ENCODE data around the gene APBA1.

APBA1 gene

GRCh38 chr9:69571032-69571431 lies 101.1 kb downstream of the APBA1 start:
- TF ChIP-seq REST (IDR thresholded peaks at IDR 0.05; ENCODE audit: insufficient read depth in 1 of 2, low read depth in 2 of 2, low read length in 2 of 2) (no peak), FOXP2 (optimal IDR thresholded peaks at IDR 0.05; ENCODE audit: borderline replicate concordance, extremely low read depth, extremely low read length, insufficient read depth) (no peak), POLR2AphosphoS5 (IDR thresholded peaks at IDR 0.05; ENCODE audit: low read depth, low read length) (no peak), TAF1 (IDR thresholded peaks at IDR 0.05; ENCODE audit: borderline replicate concordance, insufficient read depth, low read length) (no peak), SIN3A (IDR thresholded peaks at IDR 0.05; ENCODE audit: borderline replicate concordance, insufficient read depth, low read length) (no peak)

- no peak for TF ChIP-seq REST (IDR thresholded peaks at IDR 0.05; ENCODE audit: insufficient read depth in 1 of 2, low read depth in 2 of 2, low read length in 2 of 2)
- TF ChIP-seq TAF1 (IDR thresholded peaks at IDR 0.05; ENCODE audit: borderline replicate concordance, insufficient read depth, low read length): no peak
- TF ChIP-seq SIN3A (IDR thresholded peaks at IDR 0.05; ENCODE audit: borderline replicate concordance, insufficient read depth, low read length): no peak
- TF ChIP-seq POLR2AphosphoS5 (IDR thresholded peaks at IDR 0.05; ENCODE audit: low read depth, low read length): no peak
- TF ChIP-seq FOXP2 (optimal IDR thresholded peaks at IDR 0.05; ENCODE audit: borderline replicate concordance, extremely low read depth, extremely low read length, insufficient read depth): no peak
Measured at GRCh38 chr9:69569738-69570451, 102.3 kb downstream of the APBA1 start.

- TF ChIP-seq SIN3A (IDR thresholded peaks at IDR 0.05; ENCODE audit: borderline replicate concordance, insufficient read depth, low read length) (no peak), REST (IDR thresholded peaks at IDR 0.05; ENCODE audit: insufficient read depth in 1 of 2, low read depth in 2 of 2, low read length in 2 of 2) (no peak), FOXP2 (optimal IDR thresholded peaks at IDR 0.05; ENCODE audit: borderline replicate concordance, extremely low read depth, extremely low read length, insufficient read depth) (no peak), TAF1 (IDR thresholded peaks at IDR 0.05; ENCODE audit: borderline replicate concordance, insufficient read depth, low read length) (no peak), POLR2AphosphoS5 (IDR thresholded peaks at IDR 0.05; ENCODE audit: low read depth, low read length) (no peak)
Measured at GRCh38 chr9:69564557-69564956, 107.6 kb downstream of the APBA1 start.

GRCh38 chr9:69559126-69559525 lies 113.0 kb downstream of the APBA1 start:
- TF ChIP-seq REST (IDR thresholded peaks at IDR 0.05; ENCODE audit: insufficient read depth in 1 of 2, low read depth in 2 of 2, low read length in 2 of 2) (no peak), POLR2AphosphoS5 (IDR thresholded peaks at IDR 0.05; ENCODE audit: low read depth, low read length) (no peak), SIN3A (IDR thresholded peaks at IDR 0.05; ENCODE audit: borderline replicate concordance, insufficient read depth, low read length) (no peak), FOXP2 (optimal IDR thresholded peaks at IDR 0.05; ENCODE audit: borderline replicate concordance, extremely low read depth, extremely low read length, insufficient read depth) (no peak)

Measured in PFSK-1 (cell line).